ENCODE measurements around the gene GRIN2B. TPM values are rescaled to one million over a fixed set of nuclear protein-coding genes. Genes with fewer than 3 reads are reported as not detected.

Gene GRIN2B
- total RNA-seq, 1 donor, result not detected

- DNase-seq (ENCODE audit: low read depth), result no peak
- TF ChIP-seq CTCF (IDR thresholded peaks at IDR 0.05; ENCODE audit: insufficient read depth, low read length), result no peak
- no peak overlapping the region for H3K4me3 ChIP-seq (ENCODE audit: low read depth, low read length)
These were observed 19.4 kb downstream of the GRIN2B start for GRCh38 chr12:13961971-13962370.

GRCh38 chr12:13959131-13959723, 22.2 kb downstream of the GRIN2B start:
- DNase-seq (ENCODE audit: low read depth), result no peak
- no peak for TF ChIP-seq CTCF (IDR thresholded peaks at IDR 0.05; ENCODE audit: insufficient read depth, low read length)
- no peak overlapping the region for H3K4me3 ChIP-seq (ENCODE audit: low read depth, low read length)

- H3K4me3 ChIP-seq (ENCODE audit: low read depth, low read length), result no peak overlapping the region
- DNase-seq (ENCODE audit: low read depth), result no peak
- no peak for TF ChIP-seq CTCF (IDR thresholded peaks at IDR 0.05; ENCODE audit: insufficient read depth, low read length)
These were observed 23.8 kb downstream of the GRIN2B start for GRCh38 chr12:13957576-13957975.

- no peak for TF ChIP-seq CTCF (IDR thresholded peaks at IDR 0.05; ENCODE audit: insufficient read depth, low read length)
- no peak for DNase-seq (ENCODE audit: low read depth)
These were observed 25.3 kb downstream of the GRIN2B start for GRCh38 chr12:13956060-13956590.

GRCh38 chr12:13952096-13952495, 29.3 kb downstream of the GRIN2B start:
- H3K4me3 ChIP-seq (ENCODE audit: low read depth, low read length), result no peak overlapping the region
- TF ChIP-seq CTCF (IDR thresholded peaks at IDR 0.05; ENCODE audit: insufficient read depth, low read length), result no peak
- no peak for DNase-seq (ENCODE audit: low read depth)

More at GRCh38 chr12:13956060-13956590, 25.3 kb downstream of the GRIN2B start:
- H3K4me3 ChIP-seq (ENCODE audit: low read depth, low read length), result no peak overlapping the region

GRCh38 chr12:13950502-13950901, 30.9 kb downstream of the GRIN2B start:
- no peak for TF ChIP-seq CTCF (IDR thresholded peaks at IDR 0.05; ENCODE audit: insufficient read depth, low read length)
- DNase-seq (ENCODE audit: low read depth), result no peak
- H3K4me3 ChIP-seq (ENCODE audit: low read depth, low read length), result no peak overlapping the region

- DNase-seq (ENCODE audit: low read depth), result no peak
- no peak for TF ChIP-seq CTCF (IDR thresholded peaks at IDR 0.05; ENCODE audit: insufficient read depth, low read length)
- H3K4me3 ChIP-seq (ENCODE audit: low read depth, low read length), result no peak overlapping the region
These were observed 32.8 kb downstream of the GRIN2B start for GRCh38 chr12:13948621-13949020.

Data from fibroblast of the aortic adventitia (primary cell).